Kidney (tissue), 14 donors: ENCODE results near the gene COL26A1. TPM values are rescaled to one million over a fixed set of nuclear protein-coding genes. Genes with fewer than 3 reads are reported as not detected.
A peak's percentile ranks its signal among the peaks of the same experiment; 100 is the strongest.

Experiments used
- DNase-seq, 5 donors: peaks; one replicate each; pipeline ENCODE4 v3.0.0-alpha.2; 2013 to 2020
- FAIRE-seq: peaks from 2 replicates; lab custom pipeline; 2012; peaks lifted over from hg19 to GRCh38; lab: Jason Lieb, UNC
- H3K27ac ChIP-seq, 2 donors: one replicate each; pipeline ENCODE4 v1.7.0; 2013; ENCODE audit warnings: low read depth in 2 of 2, low read length in 2 of 2, inconsistent platforms in 1 of 2
- H3K27me3 ChIP-seq: one replicate; pipeline ENCODE4 v1.7.1; 2013; ENCODE audit warnings: low read length, inconsistent platforms; ENCODE audit not compliant: control insufficient read depth, insufficient read depth
- H3K36me3 ChIP-seq, 3 donors: one replicate each; pipeline versions ENCODE4 v1.7.0 to v1.7.1; 2013; ENCODE audit warnings: low read length in 3 of 3, control low read depth in 1 of 3, inconsistent platforms in 1 of 3; ENCODE audit not compliant: insufficient read depth in 3 of 3, control insufficient read depth in 2 of 3
- H3K4me1 ChIP-seq, 3 donors: one replicate each; pipeline versions ENCODE4 v1.7.0 to v1.7.1; 2013; ENCODE audit warnings: low read length in 3 of 3, inconsistent platforms in 1 of 3, low read depth in 1 of 3; ENCODE audit not compliant: control insufficient read depth in 2 of 3, insufficient read depth in 2 of 3
- H3K4me3 ChIP-seq, 3 donors: one replicate each; pipeline versions ENCODE4 v1.7.0 to v1.8.1; 2013; ENCODE audit warnings: low read length in 3 of 3, control low read depth in 1 of 3, inconsistent platforms in 1 of 3
- H3K9ac ChIP-seq, 3 donors: one replicate each; pipeline versions ENCODE4 v1.7.0 to v1.7.1; 2013; ENCODE audit warnings: low read length in 3 of 3, control low read depth in 1 of 3, inconsistent platforms in 1 of 3
- H3K9me3 ChIP-seq, 3 donors: one replicate each; pipeline versions ENCODE4 v1.7.0 to v1.7.1; 2013; ENCODE audit warnings: low read length in 3 of 3, control low read depth in 1 of 3, inconsistent platforms in 1 of 3; ENCODE audit not compliant: control insufficient read depth in 2 of 3, insufficient read depth in 1 of 3
- CTCF ChIP-seq: IDR thresholded peaks from 3 replicates; pipeline ENCODE4 v1.5.1; 2012; ENCODE audit warnings: mild to moderate bottlenecking, moderate library complexity, borderline replicate concordance; ENCODE audit not compliant: insufficient read depth; ENCODE audit errors: extremely low read depth
- intact Hi-C: fragments of 100-400 bp; cut with DNase I; formaldehyde crosslinking; loops from one replicate; pipeline ENCODE4 v1.11.1; 2022
- polyA plus RNA-seq: library from polyadenylated mRNA; stranded (reverse); fragments of 350-450 nt; fragmentation: Illumina TruSeq; extraction: RNeasy Lipid Tissue Mini Kit (QIAGEN cat#74804); gene quantifications from one replicate; pipeline ENCODE4 v1.2.3, GENCODE V29; 2014; ENCODE audit warnings: low read depth, low replicate concordance; ENCODE audit not compliant: insufficient read depth
- total RNA-seq: library from RNA; stranded (reverse); fragmentation: NEBNext Ultra II Directional; extraction: Animal tissue kit (Norgen Biotek cat#: 25700); gene quantifications from one replicate; pipeline ENCODE4 v1.2.1, GENCODE V29; 2021
- donor health status: control.
- donor health status: control.
- donor health status: control.
- donor health status: control.
- donor health status: control.
- donor health status: DM: yes; HTN: yes; CAD: no.
- donor health status: Normal renal cell carcinoma (clear cell type).

Gene COL26A1
- total and polyA plus RNA-seq, 2 donors from 2014 or later, result 1.2 to 3.5 TPM

- no peaks in the 10 kb centered on the region for H3K4me1 ChIP-seq
- H3K9ac ChIP-seq, result no peak overlapping the region
- no peak for TF ChIP-seq CTCF
- DNase-seq (no peak), FAIRE-seq (no peak)
- intact Hi-C loops, result no loop called here
- H3K36me3 ChIP-seq, result no peaks in the 10 kb centered on the region
- H3K9me3 ChIP-seq, result no peaks in the 10 kb centered on the region
- H3K27ac ChIP-seq, result no peak overlapping the region
- no peaks in the 10 kb centered on the region for H3K27me3 ChIP-seq
- no peak overlapping the region for H3K4me3 ChIP-seq
These were observed 149.3 kb downstream of the COL26A1 start for GRCh38 chr7:101511965-101512364.

GRCh38 chr7:101516851-101517250 is 154.2 kb downstream of the COL26A1 start:
- intact Hi-C loops, result no loop called here
- Histone ChIP-seq H3K4me3 (no peak overlapping the region), H3K9me3 (no peaks in the 10 kb centered on the region), H3K27ac (no peak overlapping the region), H3K4me1 (no peaks in the 10 kb centered on the region), H3K36me3 (no peaks in the 10 kb centered on the region), H3K27me3 (no peaks in the 10 kb centered on the region), H3K9ac (no peak overlapping the region)
- no peak for TF ChIP-seq CTCF
- FAIRE-seq, result no peak
- DNase-seq, result no peak

- no peak overlapping the region for H3K9ac ChIP-seq
- DNase-seq, result no peak
- no peak for FAIRE-seq
- intact Hi-C loops, result no loop called here
- no peak overlapping the region for H3K27ac ChIP-seq
- TF ChIP-seq CTCF, result no peak
- no peaks in the 10 kb centered on the region for H3K9me3 ChIP-seq
- no peaks in the 10 kb centered on the region for H3K36me3 ChIP-seq
- H3K4me3 ChIP-seq, result no peak overlapping the region
- no peaks in the 10 kb centered on the region for H3K4me1 ChIP-seq
- no peaks in the 10 kb centered on the region for H3K27me3 ChIP-seq
These were observed 154.6 kb downstream of the COL26A1 start for GRCh38 chr7:101517304-101517703.

- Histone ChIP-seq H3K4me3 (no peak overlapping the region), H3K36me3 (no peaks in the 10 kb centered on the region), H3K4me1 (no peaks in the 10 kb centered on the region), H3K9me3 (no peaks in the 10 kb centered on the region), H3K9ac (no peak overlapping the region), H3K27me3 (no peaks in the 10 kb centered on the region), H3K27ac (no peak overlapping the region)
- FAIRE-seq (no peak), DNase-seq (peak in 4 of 5 donors; percentile 83 to 88 (median 85))
- no peak for TF ChIP-seq CTCF
- intact Hi-C loops, result no loop called here
These were observed 155.7 kb downstream of the COL26A1 start for GRCh38 chr7:101518336-101518735.
